HepG2 (cell line): Measurements from ENCODE around the gene CPA2. TPM values are rescaled to one million over a fixed set of nuclear protein-coding genes. Genes with fewer than 3 reads are reported as not detected.
"Not testable (repeated sequence)": the region's sequence is repeated elsewhere in the genome, so short reads cannot be mapped to it uniquely, and the experiment has no call there.

Experiments used
- ATAC-seq: fragments of 200-7000 bp; cut with Tn5 transposase; 3 replicates; pipeline ENCODE4 v1.9.1; 2020; ENCODE audit warnings: mild to moderate bottlenecking, moderate library complexity
- BruUV-seq: library from RNA; stranded (reverse); fragments of 400-500 nt; replicated peaks from 2 replicates; lab custom pipeline; 2021; lab: Mats Ljungman, UMichigan
- CTCF ChIA-PET: fragments of 300-600 bp; formaldehyde crosslinking; extraction: SDS; loops from one replicate; lab custom pipeline; 2021; ENCODE audit warnings: low total read pairs, inconsistent platforms, low intra/inter-chr PET ratio; lab: Yijun Ruan, JAX
- POLR2A ChIA-PET: fragments of 350-600 bp; sonication (Branson Sonifier 250); formaldehyde crosslinking; loops from one replicate; lab custom pipeline; 2020; ENCODE audit warnings: antibody characterized with exemption, inconsistent platforms; lab: Yijun Ruan, JAX
- DNase-seq: peaks from one replicate; pipeline ENCODE4 v3.0.0-alpha.2; 2015; ENCODE audit warnings: low spot score
- FAIRE-seq: peaks from 3 replicates; lab custom pipeline; 2011; peaks lifted over from hg19 to GRCh38; lab: Jason Lieb, UNC
- H2AFZ ChIP-seq: one replicate; pipeline ENCODE4 v1.6.1; 2011; ENCODE audit warnings: low read length, inconsistent platforms
- H3K27ac ChIP-seq: fragments of 300-600 bp; 3 replicates; pipeline ENCODE4 v1.8.0; 2011; ENCODE audit warnings: mixed run types, mild to moderate bottlenecking, mixed read lengths, low read length, inconsistent platforms; ENCODE audit not compliant: insufficient read depth; ENCODE audit errors: extremely low read length
- H3K27me3 ChIP-seq, 2 experiments: fragments of 200-600 bp in 1 of 2; 2 replicates in 1 of 2; 3 replicates in 1 of 2; pipeline versions ENCODE4 v1.6.0 to v1.8.0; 2011; ENCODE audit warnings: low read length in 2 of 2, mild to moderate bottlenecking in 2 of 2, moderate library complexity in 2 of 2, inconsistent platforms in 1 of 2; ENCODE audit not compliant: insufficient read depth in 2 of 2, control insufficient read depth in 1 of 2
- H3K36me3 ChIP-seq, 2 experiments: fragments of 200-600 bp in 1 of 2; replicated peaks in 1 of 2; 2 replicates in 1 of 2; 3 replicates in 1 of 2; pipeline versions ENCODE4 v1.5.1 to v1.8.0; 2011; ENCODE audit warnings: low read length in 2 of 2, inconsistent platforms in 1 of 2; ENCODE audit not compliant: insufficient read depth in 2 of 2, control insufficient read depth in 1 of 2
- H3K4me1 ChIP-seq: 2 replicates; pipeline ENCODE4 v1.5.1; 2012; ENCODE audit warnings: low read length, inconsistent platforms; ENCODE audit not compliant: insufficient read depth
- H3K4me2 ChIP-seq: 2 replicates; pipeline ENCODE4 v1.6.0; 2011; ENCODE audit warnings: low read depth, low read length, inconsistent platforms
- H3K4me3 ChIP-seq, 3 experiments: fragments of 200-600 bp in 1 of 3; sonication (generic), shearing (Covaris generic) in 1 of 3; replicated peaks in 1 of 3; 2 replicates each; pipeline ENCODE4 v1.5.1; 2011 to 2016; ENCODE audit warnings: low read length in 3 of 3, inconsistent platforms in 2 of 3, low read depth in 2 of 3, mild to moderate bottlenecking in 2 of 3, control low read depth in 1 of 3, mixed read lengths in 1 of 3; ENCODE audit not compliant: insufficient read depth in 1 of 3
- H3K79me2 ChIP-seq: one replicate; pipeline ENCODE4 v1.6.1; 2011; ENCODE audit warnings: low read length, inconsistent platforms; ENCODE audit not compliant: insufficient read depth
- H3K9ac ChIP-seq: 2 replicates; pipeline ENCODE4 v1.6.0; 2011; ENCODE audit warnings: mild to moderate bottlenecking, low read depth, low read length, inconsistent platforms; ENCODE audit not compliant: insufficient read depth
- H3K9me3 ChIP-seq: 2 replicates; pipeline ENCODE4 v1.5.1; 2012; ENCODE audit warnings: mild to moderate bottlenecking, low read length
- H4K20me1 ChIP-seq: 2 replicates; pipeline ENCODE4 v1.6.0; 2011; ENCODE audit warnings: inconsistent platforms, mild to moderate bottlenecking, low read length, moderate library complexity; ENCODE audit not compliant: insufficient read depth
- ARNT ChIP-seq: fragments of 450-650 bp; IDR thresholded peaks from 2 replicates; pipeline ENCODE4 v1.6.1; 2017
- BATF2 ChIP-seq: sonication (generic); formaldehyde crosslinking; IDR thresholded peaks from 2 replicates; pipeline ENCODE4 v1.8.0; 2022; ENCODE audit warnings: mild to moderate bottlenecking, missing genetic modification reagents, moderate library complexity
- GTF3A ChIP-seq: sonication (generic); formaldehyde crosslinking; conservative IDR thresholded peaks from 2 replicates; pipeline ENCODE4 v1.4.0; 2020; ENCODE audit warnings: mild to moderate bottlenecking, missing genetic modification reagents
- MZF1 ChIP-seq: sonication (generic); formaldehyde crosslinking; IDR thresholded peaks from 2 replicates; pipeline ENCODE4 v1.8.1; 2023; ENCODE audit warnings: mild to moderate bottlenecking, missing genetic modification reagents, borderline replicate concordance
- RBAK ChIP-seq: sonication (generic); formaldehyde crosslinking; IDR thresholded peaks from 2 replicates; pipeline ENCODE4 v1.5.1; 2020; ENCODE audit warnings: mild to moderate bottlenecking, missing genetic modification reagents
- ZBED4 ChIP-seq: sonication (generic); formaldehyde crosslinking; IDR thresholded peaks from 2 replicates; pipeline ENCODE4 v1.4.0; 2020; ENCODE audit warnings: missing genetic modification reagents, borderline replicate concordance
- ZBTB20 ChIP-seq: sonication (generic); formaldehyde crosslinking; IDR thresholded peaks from 2 replicates; pipeline ENCODE4 v1.8.1; 2023; ENCODE audit warnings: missing genetic modification reagents, low read depth, mild to moderate bottlenecking, borderline replicate concordance
- WGBS: methylation state at CpG from one replicate; pipeline ENCODE4 v1.1.6; 2017; ENCODE audit warnings: low lambda C conversion rate; 5-methylcytosine and 5-hydroxymethylcytosine counted together
- in situ Hi-C: cut with HindIII; loops from 2 replicates; pipeline ENCODE4 v1.10.0; 2017; ENCODE audit warnings: low pct_unique_long_range_greater_than_20kb; ENCODE audit not compliant: extremely low pct_ligation_motif_present
- intact Hi-C: fragments of 100-400 bp; cut with micrococcal nuclease; formaldehyde crosslinking; loops from one replicate; pipeline ENCODE4 v1.10.0; 2022; ENCODE audit not compliant: unreplicated experiment
- polyA plus RNA-seq, 8 experiments: library from polyadenylated mRNA; depleted of rRNA in 3 of 8; stranded (reverse) in 7 of 8; unstranded in 1 of 8; fragments of >200 nt; fragmentation: Illumina TruSeq in 4 of 8; extraction: Trizol in 4 of 8; gene quantifications; 2 replicates each; pipeline versions ENCODE4 v1.2.1 to v1.2.3, GENCODE V29; 2011 to 2016; ENCODE audit warnings: low read depth in 4 of 8, missing spikeins in 1 of 8, mixed read lengths in 1 of 8; ENCODE audit not compliant: insufficient read depth in 1 of 8
- total RNA-seq, 5 experiments: library from RNA; depleted of rRNA; stranded (reverse); fragments of >200 nt; fragmentation: Illumina TruSeq; extraction: Trizol; gene quantifications; 2 replicates each; pipeline ENCODE4 v1.2.3, GENCODE V29; 2016; ENCODE audit warnings: low read depth in 1 of 5

Gene CPA2
- total and polyA plus RNA-seq, 2 of the 13 experiments (the other 11 are each of a cell fraction or from before 2014, with no cell fraction given) = not detected

DNA sequence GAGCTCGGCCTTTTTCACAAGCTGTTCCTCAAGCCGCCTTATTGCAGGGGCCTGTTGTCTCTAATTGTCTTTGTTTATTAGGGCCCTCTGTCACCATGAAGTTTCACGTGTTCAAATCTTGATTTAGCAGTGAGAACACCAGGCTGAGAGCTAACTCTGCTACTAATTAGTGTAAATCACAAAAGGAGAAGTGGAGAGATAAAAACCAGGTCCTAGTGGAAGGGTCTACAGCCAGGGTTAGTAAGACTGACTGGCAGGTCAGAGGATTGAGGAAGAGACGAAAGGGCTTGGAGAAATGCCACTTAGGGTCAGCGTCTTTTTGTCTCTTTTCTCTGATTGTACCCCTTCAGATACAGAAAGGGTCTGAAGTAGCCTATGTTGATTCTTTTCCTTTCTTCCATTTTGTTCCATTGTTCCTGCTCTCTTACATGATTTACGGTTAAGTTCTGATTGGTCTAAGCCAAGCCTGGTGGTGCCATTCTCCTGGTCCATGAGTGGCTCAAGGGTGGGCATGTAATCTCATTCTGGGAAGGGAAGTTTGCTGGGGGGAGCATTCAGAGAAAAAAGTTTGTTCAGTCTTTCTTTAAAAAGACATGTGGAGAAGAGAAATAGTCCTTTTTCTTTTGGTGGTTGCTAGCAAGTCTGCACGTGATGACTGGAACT is 37.7 kb upstream of the CPA2 start (continued):
- TF ChIP-seq MZF1 (CRISPR knock-in tag) (no peak), RBAK (CRISPR knock-in tag) (no peak), ZBTB20 (CRISPR knock-in tag) (no peak), BATF2 (CRISPR knock-in tag) (no peak), GTF3A (CRISPR knock-in tag) (no peak), ARNT (no peak), ZBED4 (CRISPR knock-in tag) (no peak)

- DNase-seq, CTCF ChIA-PET, POLR2A ChIA-PET, FAIRE-seq, H4K20me1 ChIP-seq, H3K4me2 ChIP-seq, H2AFZ ChIP-seq, H3K4me3 ChIP-seq, in situ Hi-C loops, H3K27me3 ChIP-seq, BruUV-seq, intact Hi-C loops, ATAC-seq, H3K79me2 ChIP-seq, H3K9ac ChIP-seq, H3K36me3 ChIP-seq, H3K27ac ChIP-seq: not testable (repeated sequence)
- 85% methylated on average over 8 of the region's 28 CpGs for WGBS
- H3K4me1 ChIP-seq = peaks cover 64% of the 10 kb centered on the region
- 0 out of 2 replicates have a peak, but pooled peaks cover 10% of the 10 kb centered on the region for H3K9me3 ChIP-seq
These were observed 36.7 kb upstream of the CPA2 start for GRCh38 chr7:130229981-130230380.
